Islet of Langerhans (tissue), 1 donor: Measurements from ENCODE around the gene PNCK.
"Not testable (repeated sequence)": the region's sequence is repeated elsewhere in the genome, so short reads cannot be mapped to it uniquely, and the experiment has no call there.

ENCODE experiments used
- FAIRE-seq: peaks from one replicate; lab custom pipeline; 2011; peaks lifted over from hg19 to GRCh38; lab: Jason Lieb, UNC

PNCK gene

DNA sequence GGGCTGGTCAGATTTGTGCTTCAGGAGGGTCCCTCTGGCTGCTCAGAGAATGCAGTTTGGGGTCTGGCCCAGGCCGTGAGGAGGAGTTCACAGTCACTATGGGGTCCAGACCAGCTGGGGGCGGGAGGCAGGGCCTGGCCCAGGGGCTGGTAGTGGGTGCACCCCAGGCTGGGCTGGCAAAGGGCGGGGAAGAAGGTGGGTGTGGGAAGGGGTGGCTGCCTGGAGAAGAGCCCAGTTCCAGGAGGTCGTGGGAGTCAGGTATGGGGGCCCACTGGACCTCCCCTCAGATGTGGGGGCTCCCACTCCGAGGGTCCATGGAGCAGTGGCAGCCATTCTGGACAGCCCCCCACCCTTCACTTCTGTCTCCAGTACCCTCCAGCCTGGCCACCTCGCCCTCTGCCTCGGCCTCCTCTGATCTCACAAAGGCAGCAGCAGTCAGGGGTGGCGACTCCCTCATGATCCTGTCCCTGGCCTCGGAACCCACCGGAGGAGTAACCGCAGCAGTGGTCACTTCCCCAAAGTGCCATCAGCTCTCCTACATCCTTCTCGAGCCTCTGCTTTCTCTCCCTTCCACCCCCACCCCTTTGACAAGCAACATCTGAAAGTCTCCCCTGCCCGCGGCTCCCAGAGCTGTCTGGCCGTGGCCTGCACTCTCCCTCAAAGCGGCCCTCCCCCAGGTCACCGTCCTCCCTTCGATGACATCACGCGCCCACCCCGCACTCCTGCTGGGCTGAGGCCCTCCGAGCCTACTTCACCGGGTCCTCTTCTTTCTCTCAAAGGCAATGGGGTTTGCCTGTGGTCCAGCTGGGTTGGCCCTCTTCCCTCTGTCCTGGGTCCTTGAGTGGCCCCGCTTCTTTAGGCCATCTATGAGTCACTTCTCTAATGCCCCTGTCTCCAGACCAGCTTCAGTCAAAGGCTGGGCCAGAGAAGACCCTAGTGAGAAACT lies 12.4 kb upstream of the PNCK start:
- no peak for FAIRE-seq

DNA sequence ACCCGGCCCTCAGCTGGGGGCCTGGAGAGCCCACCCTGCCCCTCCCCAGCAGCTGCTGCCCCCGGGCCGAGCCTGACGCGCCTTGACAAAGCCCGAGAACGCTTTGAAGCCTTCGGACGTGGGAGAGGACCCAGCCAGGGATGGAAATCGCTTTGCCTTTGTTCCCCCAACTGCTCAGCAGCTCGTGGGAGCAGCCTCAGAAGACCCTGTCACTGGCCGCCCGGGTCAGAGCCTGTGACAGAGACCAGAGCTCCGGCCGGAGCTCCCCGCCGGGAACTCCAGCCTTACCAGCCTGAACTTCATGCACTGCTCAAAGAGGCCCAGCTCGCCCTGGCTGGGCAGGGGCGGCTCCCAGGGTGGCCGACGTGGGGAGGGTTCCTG lies 11.5 kb upstream of the PNCK start:
- no peak for FAIRE-seq

DNA sequence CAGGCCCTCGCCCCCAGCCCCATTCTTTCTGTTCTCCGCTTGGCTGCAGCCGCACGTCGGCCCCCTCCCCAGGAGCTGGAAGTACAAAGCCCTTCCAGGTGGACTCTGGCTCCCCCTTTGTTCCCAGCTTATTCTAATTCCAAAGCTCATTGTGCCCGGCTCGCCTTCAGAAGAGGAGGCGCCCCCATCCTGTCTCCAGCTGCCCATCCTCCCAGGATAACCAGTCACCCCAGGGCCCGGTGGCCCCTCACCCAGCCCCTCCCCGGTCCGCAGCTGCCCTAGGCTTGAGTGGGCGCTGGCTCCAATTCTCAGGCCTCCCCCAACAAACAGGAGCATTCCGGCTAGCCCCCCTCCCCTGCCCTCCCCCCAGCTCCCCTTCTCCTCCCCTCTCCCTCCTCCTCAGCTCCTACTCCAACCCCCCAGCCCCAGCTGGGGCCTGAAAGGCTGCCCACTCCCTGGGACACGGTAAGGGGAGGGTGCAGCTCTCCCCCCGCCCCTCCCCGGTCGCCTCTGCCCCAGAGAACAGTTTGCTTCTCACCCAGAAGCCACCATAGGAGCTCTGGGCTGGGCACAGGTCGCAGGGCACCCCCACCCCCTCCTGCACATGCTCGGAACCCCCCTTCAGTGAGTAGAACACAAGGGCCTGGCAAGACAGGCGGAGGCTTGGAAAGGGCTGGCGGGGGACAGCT lies 11.0 kb upstream of the PNCK start:
- FAIRE-seq: no peak

DNA sequence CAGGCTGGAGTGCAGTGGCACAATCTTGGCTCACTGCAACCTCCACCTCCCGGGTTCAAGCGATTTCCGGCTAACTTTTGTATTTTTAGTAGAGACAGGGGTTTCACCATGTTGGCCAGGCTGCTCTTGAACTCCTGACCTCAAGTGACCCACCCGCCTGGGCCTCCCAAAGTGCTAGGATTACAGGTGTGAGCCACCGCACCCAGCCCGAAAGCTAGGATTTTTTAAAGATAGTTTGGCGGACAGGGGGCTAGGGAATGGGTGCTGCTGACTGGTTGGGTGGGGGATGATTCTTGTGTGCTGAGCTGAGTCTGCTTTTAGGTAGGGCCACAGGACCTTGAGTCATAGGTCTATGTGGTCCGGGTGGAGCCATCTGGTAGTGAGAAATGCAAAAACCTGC lies 9.9 kb upstream of the PNCK start:
- not testable (repeated sequence) for FAIRE-seq

DNA sequence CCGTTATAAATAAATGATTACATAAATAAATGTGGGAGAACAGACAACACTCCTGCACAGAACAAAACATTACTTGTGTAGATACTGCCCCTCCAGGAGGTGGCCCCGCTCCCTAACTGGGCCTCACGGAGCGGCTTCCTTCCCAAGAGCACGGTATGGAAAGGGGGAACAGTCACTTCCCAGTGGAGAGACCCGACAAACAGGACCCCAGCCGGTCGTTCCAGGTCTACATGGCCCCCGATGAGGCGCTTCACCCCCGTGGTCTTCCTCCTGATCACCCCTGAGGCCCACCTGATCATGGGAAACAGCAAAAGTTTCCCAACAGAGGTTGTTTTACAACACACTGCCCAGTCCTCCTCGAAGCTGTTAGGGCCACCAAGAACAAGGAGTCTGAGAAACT lies 7.6 kb upstream of the PNCK start:
- FAIRE-seq: no peak

DNA sequence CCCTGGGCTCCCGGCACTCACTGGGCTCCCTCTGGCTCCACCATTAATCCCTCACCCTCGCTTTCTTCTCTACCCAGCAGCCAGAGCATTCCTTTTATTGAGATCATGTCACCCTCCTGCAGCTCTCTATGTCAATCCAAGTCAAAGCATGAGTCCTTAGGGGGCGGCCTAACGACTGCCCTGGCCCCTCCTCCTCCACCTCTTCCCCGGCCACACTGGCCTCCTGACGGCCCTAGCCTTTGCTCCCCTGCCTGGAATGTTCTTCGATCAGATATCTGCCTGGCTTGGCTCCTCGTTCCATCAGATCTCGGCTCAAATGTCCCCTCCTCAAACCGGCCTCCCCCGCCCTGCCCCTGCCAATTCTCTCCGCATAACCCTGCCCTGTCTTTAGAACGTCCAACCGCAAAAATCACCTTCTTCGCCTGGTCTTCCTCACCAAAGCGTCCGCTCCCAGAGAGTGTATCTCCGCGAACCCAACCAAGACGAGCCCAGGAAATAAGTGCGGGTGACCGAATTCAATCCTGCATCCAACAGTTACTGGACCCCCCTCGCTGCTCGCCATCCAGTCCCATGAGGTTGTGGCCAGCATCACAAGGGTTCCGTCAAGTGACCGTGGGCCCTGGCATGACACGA lies 722 bp upstream of the PNCK start:
- FAIRE-seq: no peak

DNA sequence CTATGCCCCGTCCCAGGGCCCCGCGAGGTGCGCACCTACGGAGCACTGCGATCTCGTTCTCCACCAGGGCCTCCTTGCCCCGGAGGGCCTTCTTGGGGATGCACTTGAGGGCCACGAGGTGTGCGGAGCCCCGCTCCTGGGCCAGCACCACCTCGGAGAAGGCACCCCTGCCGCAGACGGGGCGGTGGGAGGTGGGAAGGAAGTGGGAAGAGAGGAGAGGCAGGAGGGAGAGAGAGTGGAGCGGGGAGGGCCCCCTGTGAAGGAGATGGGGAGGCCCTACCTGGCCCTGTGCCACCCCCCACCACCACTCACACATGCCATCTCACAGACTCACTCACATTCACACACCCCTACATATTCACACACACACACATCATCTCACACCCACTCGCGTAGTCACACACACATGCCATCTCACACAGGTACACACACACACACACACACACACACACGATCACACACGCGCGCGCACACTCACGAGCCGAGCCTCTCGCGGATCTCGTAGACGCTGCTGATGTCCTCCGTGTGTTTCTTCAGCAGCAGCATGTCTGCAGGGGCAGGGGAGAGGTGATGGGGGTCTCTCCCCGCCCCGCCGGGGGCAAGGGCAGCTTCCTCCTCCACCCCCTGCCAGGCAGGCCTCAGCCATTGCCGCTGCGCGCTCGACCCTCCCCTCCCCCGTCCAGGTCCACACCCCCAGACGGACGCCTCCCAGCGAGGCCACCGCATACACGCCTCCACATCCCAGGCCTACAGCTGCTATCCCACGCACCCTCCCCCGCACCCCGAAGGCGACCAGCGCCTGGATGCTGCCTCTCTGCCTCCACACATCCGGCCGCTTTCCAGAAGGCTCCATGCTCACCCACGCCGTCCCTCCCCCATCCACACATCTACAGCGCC lies 834 bp downstream of the PNCK start:
- no peak for FAIRE-seq

DNA sequence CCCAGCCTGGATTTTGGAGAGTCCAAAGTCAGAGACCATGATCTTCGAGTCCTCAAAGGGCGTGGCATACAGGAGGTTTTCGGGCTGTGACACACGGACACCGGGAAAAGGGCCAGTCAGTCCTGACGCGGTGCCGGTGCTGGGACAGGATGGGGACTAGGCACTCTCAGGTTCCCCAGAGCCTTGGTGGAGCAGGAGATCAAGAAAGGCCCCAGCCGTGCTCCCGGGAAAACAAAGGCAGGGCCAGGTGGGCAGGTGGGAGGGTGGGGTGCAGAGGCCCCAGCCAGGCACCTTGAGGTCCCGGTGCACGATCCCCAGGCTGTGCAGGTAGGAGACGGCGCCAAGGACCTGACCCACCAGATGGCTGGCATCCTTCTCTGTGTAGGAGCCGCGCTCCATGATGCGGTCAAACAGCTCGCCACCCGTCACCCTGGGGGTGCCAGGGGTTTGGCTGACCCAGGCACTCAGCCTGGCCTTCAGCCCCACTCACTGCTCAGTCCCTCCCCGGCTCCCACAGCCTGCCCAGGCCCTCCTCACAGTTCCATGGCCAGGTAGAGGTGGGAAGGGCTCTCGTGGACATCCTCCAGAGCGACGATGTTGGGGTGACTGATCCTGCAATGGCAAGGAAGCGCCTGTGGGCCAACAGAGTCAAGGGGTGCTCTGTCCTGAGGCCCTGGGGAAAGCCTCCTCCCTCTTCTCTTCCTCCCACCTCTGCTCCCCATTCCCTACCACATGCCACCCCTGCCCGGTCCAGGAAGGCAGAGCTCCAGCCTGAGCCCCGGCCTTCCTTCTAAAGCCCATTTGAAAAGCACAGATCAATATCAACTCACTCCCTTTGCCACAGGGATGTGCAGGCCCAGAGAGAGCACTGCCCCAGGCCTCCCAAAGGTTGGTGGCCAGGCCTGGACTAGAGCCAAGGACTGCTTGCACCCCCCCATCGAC lies 1.8 kb downstream of the PNCK start:
- no peak for FAIRE-seq

DNA sequence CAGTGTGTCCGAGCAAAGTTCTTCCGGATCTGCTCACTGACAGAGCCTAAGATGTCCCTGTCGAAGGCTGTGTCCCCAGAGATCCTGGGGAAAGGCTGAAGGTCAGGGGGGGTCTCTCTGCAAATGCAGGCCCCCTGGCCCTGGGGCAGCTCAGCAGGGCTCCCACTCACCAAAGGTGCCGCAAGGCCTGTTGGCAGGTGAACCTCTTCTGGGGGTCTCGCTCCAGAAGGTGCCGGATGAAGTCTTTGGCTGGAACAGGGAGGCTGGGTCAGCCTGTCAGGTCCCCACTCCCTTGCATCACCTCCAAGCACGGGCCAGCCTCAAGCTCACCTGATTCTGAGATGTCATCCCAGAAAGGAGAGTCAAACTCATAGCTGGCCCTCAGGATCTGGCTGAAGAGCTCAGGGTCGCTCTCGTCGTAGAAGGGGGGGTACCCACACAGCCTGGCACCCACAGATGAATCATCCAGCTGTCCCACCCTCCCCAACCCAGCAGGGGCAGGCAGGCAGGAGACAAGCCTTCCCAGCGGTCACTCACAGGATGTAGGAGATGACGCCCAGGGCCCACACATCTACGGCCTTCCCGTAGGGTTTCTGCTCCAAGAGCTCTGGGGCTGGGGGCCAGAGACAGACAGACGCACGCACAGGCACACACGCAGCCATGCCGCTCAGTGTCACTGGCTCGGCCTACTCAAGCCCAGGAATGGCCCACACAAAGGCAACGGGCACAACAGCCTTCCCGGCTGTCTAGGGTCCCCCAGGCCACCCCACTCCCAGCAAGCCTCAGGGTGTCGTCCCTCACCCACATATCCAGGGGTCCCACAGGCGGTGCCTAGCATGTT lies 2.6 kb downstream of the PNCK start:
- no peak for FAIRE-seq

DNA sequence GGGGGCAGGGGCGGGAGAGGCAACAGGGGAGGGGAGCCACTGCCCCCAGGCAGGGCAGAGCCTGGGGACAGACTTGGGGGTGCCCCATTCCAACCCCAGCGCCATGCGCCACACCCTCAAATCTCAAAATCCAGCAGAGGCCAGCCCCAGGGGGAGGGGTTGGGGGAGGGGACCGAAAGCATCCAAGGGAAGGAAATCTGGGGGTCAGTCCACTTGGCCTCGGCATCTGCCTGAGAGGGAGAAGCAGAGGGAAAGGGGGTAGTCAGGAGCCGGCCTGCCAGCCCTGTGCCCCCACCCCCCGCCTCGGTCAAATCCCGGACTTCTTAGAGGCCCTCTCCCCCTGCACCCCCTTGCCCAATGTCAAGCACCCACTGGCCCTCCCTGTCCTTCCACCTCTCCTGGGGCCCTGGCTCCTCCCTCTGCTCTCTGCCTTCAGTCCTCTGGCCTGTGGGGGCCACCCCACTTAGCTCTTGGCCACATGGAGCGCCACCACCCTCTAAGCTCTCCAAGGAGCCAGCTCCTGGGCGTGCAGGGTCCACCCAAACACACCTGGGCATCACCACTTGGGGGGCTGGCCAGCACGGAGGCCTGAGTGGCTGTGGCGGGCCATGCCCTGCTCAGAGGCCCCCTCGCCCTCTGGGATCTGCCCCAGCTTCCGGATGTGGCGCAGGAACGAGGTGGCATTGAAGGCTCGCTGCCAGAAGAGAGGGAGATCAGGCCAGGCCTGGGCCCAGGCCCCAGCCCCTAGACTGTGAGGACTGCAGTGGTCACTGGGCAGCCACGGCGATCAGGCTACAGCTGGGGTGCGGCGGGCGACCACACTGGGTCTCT lies 3.5 kb downstream of the PNCK start:
- no peak for FAIRE-seq

DNA sequence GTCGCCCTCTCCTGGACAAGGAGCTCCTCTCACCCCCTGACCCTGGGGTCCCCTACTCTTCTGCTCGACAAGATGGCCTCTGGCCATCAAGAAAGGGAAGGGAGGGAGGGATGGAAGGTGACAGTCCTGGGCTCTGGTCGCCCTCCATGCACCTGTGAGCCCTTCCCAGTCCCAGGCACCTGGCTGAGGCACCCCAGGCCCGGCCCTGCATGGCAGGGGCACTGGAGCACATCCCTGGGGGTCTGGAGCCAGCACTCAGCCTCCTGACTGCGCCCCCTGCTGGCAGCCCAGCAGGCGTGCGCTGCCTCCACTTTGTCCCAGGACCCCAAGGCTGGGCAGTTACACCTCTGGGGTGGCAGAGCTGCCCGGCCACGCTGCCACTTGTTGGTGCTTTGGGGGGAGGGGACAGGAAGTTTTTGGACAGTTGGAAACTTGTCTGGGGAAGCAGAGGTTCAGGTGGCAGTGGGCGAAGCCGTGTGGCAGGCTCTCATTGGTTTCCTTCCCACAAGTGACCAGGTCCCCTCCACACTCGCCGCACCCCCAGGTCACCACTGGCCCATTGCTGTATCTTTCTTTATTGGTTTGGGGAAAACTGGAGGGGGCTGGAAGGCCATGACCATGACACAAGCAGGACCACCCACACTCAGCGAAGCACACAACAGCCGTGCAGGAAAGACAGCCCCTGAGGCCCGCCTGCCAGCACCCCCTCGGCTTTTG lies 4.3 kb downstream of the PNCK start:
- no peak for FAIRE-seq

DNA sequence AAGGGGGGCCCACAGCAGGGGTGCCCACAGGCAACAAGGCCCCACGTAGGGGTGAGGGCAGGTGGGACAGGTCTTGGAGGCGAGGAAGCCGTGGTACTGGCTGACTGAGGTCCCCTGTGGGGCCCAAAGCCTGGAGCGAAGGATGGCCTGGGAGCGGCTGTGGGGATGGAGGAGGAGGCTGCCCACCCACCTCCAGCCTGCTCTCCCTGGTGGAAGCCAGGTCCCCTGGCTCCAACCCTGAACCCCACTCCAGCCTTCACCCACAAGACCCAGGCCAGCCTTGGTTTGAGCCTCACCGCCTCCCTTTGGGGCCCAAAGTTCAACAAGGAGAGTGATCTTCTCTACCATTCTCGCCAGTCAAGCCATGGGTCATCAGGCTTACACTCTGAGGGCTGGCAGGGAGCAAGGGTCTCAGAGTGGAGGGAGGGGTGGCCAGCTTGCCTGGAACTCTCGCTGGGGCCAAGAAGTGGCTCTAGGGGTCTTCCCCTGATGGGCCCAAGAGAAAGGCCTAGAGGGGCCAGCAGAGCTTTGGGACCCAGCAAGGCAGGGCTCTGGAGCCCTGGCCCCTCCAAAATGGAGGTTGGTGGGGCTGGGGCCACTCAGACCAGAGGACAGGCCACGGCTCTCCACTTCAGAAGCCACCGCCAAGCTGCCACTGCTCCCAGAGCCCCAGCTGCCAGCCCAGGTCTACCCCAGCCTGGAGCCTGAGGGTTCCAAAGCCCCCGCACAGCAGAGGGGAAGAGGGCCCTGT lies 5.0 kb downstream of the PNCK start:
- FAIRE-seq: no peak

DNA sequence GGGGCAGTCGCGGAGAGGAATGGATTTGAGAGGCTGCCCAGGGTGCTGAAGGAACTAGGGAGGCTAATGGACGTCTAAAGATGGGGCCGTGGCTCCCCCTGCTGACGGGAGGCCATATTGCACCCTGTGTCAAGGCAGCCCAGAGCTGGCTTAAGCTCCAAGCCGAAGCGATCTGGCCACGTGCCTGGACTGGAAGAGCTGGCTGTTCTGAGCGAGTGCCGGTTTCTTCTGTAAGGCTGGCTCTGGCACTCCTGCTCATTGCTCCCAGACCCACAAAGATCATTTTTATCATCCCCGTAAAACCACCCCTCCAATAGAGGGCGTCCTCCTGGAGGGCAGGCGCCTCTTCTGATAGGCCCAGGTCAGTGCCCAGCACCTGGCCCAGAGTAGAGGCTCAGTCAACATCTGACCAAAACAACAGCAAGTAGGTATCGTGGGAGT lies 5.6 kb downstream of the PNCK start:
- FAIRE-seq: peak; percentile 81

DNA sequence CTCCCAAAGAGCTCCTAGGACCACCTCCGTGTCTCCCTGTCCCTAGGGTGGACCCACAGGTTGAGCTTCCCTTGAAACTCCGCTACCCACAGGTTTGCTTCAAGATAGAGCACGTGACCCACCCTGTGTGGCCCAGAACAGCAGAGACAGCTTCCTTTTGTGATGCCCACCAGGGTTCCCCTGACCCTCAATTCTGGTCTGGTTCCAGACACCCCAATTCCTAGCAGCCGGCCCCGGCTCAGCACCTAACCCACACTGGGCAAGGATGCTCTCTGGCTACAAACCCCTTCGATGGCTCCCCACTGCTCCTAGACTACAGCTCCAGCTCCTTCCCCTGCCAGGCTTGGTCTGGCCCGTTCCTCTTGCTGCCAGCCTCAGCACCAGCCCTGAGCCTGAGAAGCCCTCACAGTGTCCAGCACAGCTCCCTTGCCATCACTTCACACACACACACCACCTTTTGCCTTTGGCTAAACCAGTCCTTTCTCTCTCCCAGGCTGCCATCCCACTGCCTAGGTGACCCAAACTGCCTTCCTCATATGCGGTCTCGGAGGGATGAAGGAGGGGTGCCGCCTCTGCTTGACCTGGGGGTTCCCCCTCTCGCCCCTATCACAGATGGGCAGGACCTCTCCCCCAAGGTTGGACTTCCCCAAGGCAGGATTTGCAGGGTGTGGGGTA lies 6.2 kb downstream of the PNCK start:
- no peak for FAIRE-seq

DNA sequence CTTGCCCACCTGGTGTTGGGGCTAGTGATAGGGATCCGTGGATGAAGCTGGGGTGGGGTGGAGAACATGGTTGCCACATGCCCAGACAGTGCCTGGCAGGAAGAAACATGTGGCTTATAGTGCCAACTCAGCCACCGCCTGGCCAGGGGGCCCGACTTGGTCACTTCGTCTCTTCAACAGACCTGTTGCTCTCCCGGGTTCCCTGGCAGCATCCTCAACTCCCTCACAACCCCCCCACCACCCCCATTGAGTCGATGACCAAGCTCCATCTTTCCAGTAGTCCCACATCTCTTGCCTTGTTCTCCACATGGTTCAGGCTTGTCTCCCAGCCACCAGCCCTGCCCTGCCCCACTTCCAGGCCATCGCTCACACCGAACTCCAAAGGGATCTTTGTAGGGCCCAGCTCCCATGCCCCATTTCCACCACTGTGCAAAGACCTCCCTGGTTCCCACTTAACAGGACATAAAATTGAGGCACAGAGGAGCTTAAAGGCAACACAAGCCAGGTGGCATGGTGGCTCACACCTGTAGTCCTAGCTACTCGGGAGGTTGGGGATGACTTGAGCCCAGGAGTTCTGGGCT lies 7.8 kb downstream of the PNCK start:
- FAIRE-seq: no peak

DNA sequence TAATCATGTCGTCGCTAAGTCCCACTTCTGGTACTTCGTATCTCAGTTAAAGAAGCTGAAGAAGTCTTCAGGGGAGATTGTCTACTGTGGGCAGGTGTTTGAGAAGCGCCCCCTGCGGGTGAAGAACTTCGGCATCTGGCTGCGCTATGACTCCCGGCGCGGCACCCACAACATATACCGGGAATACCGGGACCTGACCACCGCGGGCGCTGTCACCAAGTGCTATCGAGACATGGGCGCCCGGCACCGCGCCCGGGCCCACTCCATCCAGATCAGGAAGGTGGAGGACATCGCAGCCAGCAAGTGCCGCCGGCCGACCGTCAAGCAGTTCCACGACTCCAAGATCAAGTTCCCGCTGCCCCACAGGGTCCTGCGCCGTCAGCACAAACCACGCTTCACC lies 11.3 kb downstream of the PNCK start:
- FAIRE-seq: no peak

DNA sequence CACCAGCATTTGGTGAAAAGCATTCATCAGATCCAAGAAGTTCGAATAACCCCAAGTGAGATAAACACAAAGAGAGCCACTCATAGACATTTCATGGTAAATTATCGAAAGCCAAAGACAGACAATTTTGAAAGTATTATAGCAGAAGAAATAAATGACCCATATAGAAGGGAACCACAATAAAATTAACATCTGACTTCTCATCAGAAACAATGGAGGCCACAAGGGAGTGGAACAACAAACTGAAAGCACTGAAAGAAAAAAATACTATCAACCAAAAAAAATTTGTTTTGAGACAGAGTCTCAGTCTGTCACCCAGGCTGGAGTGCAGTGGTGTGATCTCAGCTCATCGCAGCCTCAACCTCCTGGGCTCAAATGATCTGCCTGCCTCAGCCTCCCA lies 14.3 kb downstream of the PNCK start:
- no peak for FAIRE-seq
